Sigmoid colon (tissue), 7 donors: ENCODE data around the gene BAK1. TPM values are rescaled to one million over a fixed set of nuclear protein-coding genes. Genes with fewer than 3 reads are reported as not detected.

Experiments used
- DNase-seq: peaks from one replicate; pipeline ENCODE4 v3.0.0-alpha.2; 2019
- H3K27ac ChIP-seq, 4 donors: fragments of 200-600 bp; sonication (generic); one replicate each; pipeline ENCODE4 v1.5.1; 2016 to 2019; ENCODE audit warnings: mild to moderate bottlenecking in 1 of 4
- H3K27me3 ChIP-seq, 3 donors: fragments of 200-600 bp; sonication (generic); one replicate each; pipeline ENCODE4 v1.5.1; 2019; ENCODE audit warnings: mild to moderate bottlenecking in 1 of 3
- H3K36me3 ChIP-seq, 4 donors: fragments of 200-600 bp; sonication (generic); one replicate each; pipeline ENCODE4 v1.5.1; 2016 to 2019
- H3K4me1 ChIP-seq, 4 donors: fragments of 200-600 bp; sonication (generic); one replicate each; pipeline ENCODE4 v1.5.1; 2017 to 2019
- H3K4me3 ChIP-seq, 4 donors: fragments of 200-600 bp; sonication (generic); one replicate each; pipeline ENCODE4 v1.5.1; 2017 to 2019; ENCODE audit warnings: mild to moderate bottlenecking in 2 of 4, moderate library complexity in 1 of 4
- H3K9me3 ChIP-seq, 4 donors: fragments of 200-600 bp in 3 of 4; sonication (generic) in 3 of 4; one replicate each; pipeline versions ENCODE4 v1.5.1 to v1.6.1; 2013 to 2019
- EP300 ChIP-seq, 4 donors: sonication (generic); formaldehyde crosslinking; IDR thresholded peaks; one replicate each; pipeline ENCODE4 v1.6.1; 2017; ENCODE audit warnings: antibody characterized with exemption in 4 of 4
- POLR2A ChIP-seq, 2 donors: fragments of 450-650 bp; IDR thresholded peaks; one replicate each; pipeline ENCODE4 v1.6.1; 2016; ENCODE audit warnings: antibody characterized with exemption in 2 of 2, mild to moderate bottlenecking in 2 of 2, moderate library complexity in 2 of 2
- POLR2AphosphoS5 ChIP-seq, 4 donors: sonication (generic); formaldehyde crosslinking; IDR thresholded peaks; one replicate each; pipeline ENCODE4 v1.6.1; 2017; ENCODE audit warnings: antibody characterized with exemption in 4 of 4
- WGBS, 2 donors: extraction: QIAGEN DNeasy Blood & Tissue Kit; methylation state at CpG; one replicate each; pipeline ENCODE4 v1.1.7; 2013; 5-methylcytosine and 5-hydroxymethylcytosine counted together
- intact Hi-C: fragments of 100-400 bp; cut with DNase I; formaldehyde crosslinking; loops from one replicate; pipeline ENCODE4 v1.15.1; 2023
- polyA plus RNA-seq, 3 donors: library from polyadenylated mRNA; stranded (reverse); fragments of 200-250 nt; gene quantifications; one replicate each; pipeline ENCODE4 v1.2.3, GENCODE V29; 2013
- total RNA-seq, 4 donors: library from RNA; depleted of rRNA; stranded (reverse); fragments of >200 nt; gene quantifications; one replicate each; pipeline ENCODE4 v1.1.0, GENCODE V29; 2016
- TF ChIP-seq, protein P1 (sequence below), 4 experiments: fragments of 450-650 bp in 3 of 4; fragments of 200-600 bp in 1 of 4; IDR thresholded peaks; one replicate each; pipeline ENCODE4 v1.5.1; 2016 to 2019; ENCODE audit warnings: antibody characterized with exemption in 4 of 4, mild to moderate bottlenecking in 3 of 4, moderate library complexity in 2 of 4
- donor health status: healthy with polysubstance abuse.
- donor health status: Bipolar disorder and iron deficiency.
- donor health status: healthy.

The BAK1 gene
- total and polyA plus RNA-seq, 7 donors: 8.9 to 160 (median 11.1) TPM

DNA sequence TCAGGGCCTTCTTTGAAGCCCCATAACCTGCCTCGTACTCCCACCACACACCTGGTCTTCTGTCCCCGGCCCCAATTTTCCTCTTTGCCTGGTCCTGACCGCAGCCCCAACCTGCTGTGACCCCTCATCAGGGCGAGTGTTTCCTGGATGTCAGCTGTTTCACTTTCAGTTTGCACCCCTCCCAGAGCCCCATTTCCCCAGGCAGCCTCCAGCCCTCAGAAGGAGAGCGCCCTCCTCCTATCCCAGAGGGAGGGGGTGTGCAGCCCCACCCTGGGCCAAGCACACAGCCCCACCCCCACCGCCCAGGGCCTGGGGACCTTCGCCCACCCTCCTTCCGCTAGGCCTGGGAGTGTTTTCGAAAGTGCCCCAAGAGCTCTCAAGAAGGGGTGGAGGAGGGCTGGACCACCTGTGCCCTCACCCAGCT, 1.5 kb downstream of the BAK1 start:
- TF ChIP-seq EP300 (IDR thresholded peaks at IDR 0.05) (no peak), POLR2AphosphoS5 (IDR thresholded peaks at IDR 0.05) (no peak), POLR2A (IDR thresholded peaks at IDR 0.05) (no peak)
- TF ChIP-seq, protein P1, sequence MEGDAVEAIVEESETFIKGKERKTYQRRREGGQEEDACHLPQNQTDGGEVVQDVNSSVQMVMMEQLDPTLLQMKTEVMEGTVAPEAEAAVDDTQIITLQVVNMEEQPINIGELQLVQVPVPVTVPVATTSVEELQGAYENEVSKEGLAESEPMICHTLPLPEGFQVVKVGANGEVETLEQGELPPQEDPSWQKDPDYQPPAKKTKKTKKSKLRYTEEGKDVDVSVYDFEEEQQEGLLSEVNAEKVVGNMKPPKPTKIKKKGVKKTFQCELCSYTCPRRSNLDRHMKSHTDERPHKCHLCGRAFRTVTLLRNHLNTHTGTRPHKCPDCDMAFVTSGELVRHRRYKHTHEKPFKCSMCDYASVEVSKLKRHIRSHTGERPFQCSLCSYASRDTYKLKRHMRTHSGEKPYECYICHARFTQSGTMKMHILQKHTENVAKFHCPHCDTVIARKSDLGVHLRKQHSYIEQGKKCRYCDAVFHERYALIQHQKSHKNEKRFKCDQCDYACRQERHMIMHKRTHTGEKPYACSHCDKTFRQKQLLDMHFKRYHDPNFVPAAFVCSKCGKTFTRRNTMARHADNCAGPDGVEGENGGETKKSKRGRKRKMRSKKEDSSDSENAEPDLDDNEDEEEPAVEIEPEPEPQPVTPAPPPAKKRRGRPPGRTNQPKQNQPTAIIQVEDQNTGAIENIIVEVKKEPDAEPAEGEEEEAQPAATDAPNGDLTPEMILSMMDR (IDR thresholded peaks at IDR 0.05): no peak
- peak overlapping the region in 3 of 4 donors; percentile 82 to 92 (median 88) for H3K4me3 ChIP-seq
- intact Hi-C loops: loop anchor here (10.0 kb wide), 1 partner anchor 184 kb away; the partner anchor contains the start of gene KIFC1
- peak overlapping the region; percentile 85 to 87 (median 86) for H3K27ac ChIP-seq
- WGBS, 2 donors: 15 to 25% methylated on average over 9 of the region's 9 CpGs
- no peaks in the 10 kb centered on the region for H3K27me3 ChIP-seq
- H3K9me3 ChIP-seq: no peaks in the 10 kb centered on the region
- H3K4me1 ChIP-seq: peaks cover 0 to 24% (median 21%) of the 10 kb centered on the region in 4 donors
- DNase-seq: no peak
- peaks cover 8 to 43% (median 31%) of the 10 kb centered on the region in 4 donors for H3K36me3 ChIP-seq

- intact Hi-C loops: loop anchor here (10.0 kb wide), 1 partner anchor 183 kb away; the partner anchor contains the start of gene KIFC1
- Histone ChIP-seq H3K4me3 (peak overlapping the region in 3 of 4 donors; percentile 82 to 92 (median 88)), H3K4me1 (peaks cover 0 to 24% (median 21%) of the 10 kb centered on the region in 4 donors), H3K27me3 (no peaks in the 10 kb centered on the region), H3K36me3 (peaks cover 8 to 46% (median 31%) of the 10 kb centered on the region in 4 donors), H3K27ac (peak overlapping the region; percentile 85 to 87 (median 86)), H3K9me3 (no peaks in the 10 kb centered on the region)
- no peak for DNase-seq
- 60 to 80% methylated on average over 7 of the region's 7 CpGs for WGBS, 2 donors
- TF ChIP-seq, protein P1 (IDR thresholded peaks at IDR 0.05): no peak
- TF ChIP-seq EP300 (IDR thresholded peaks at IDR 0.05) (no peak), POLR2AphosphoS5 (IDR thresholded peaks at IDR 0.05) (no peak), POLR2A (IDR thresholded peaks at IDR 0.05) (no peak)
Measured at GRCh38 chr6:33578164-33578563, 1.9 kb downstream of the BAK1 start.

DNA sequence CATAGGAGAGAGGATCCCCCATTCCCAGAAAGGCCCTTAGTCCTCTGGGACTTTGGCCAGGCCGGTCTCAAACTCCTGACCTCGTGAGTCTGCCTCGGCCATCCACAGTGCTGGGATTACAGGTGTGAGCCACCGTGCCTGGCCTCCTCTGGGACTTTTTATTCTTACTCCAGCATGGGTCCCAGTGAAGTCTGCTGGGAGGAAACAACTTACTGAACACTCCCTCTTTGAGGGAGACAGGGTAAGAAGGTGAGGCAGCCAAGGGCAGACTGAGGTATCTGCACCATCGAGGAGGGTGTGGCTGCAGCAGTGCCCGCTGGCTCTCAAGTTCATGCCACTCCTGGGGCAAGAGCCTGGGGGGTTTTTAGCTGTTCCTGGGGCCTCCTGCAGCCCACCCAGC, 2.4 kb downstream of the BAK1 start:
- WGBS, 2 donors: 27 to 77% methylated on average over 6 of the region's 6 CpGs
- no peak for DNase-seq
- peaks cover 8 to 46% (median 31%) of the 10 kb centered on the region in 4 donors for H3K36me3 ChIP-seq
- H3K4me1 ChIP-seq: peaks cover 0 to 24% (median 21%) of the 10 kb centered on the region in 4 donors
- no peaks in the 10 kb centered on the region for H3K9me3 ChIP-seq
- intact Hi-C loops: loop anchor here (10.0 kb wide), 1 partner anchor 183 kb away; the partner anchor contains the start of gene KIFC1
- no peak overlapping the region for H3K4me3 ChIP-seq
- no peak for TF ChIP-seq POLR2AphosphoS5 (IDR thresholded peaks at IDR 0.05)
- peak overlapping the region; percentile 45 to 87 (median 66) for H3K27ac ChIP-seq
- H3K27me3 ChIP-seq: no peaks in the 10 kb centered on the region

DNA sequence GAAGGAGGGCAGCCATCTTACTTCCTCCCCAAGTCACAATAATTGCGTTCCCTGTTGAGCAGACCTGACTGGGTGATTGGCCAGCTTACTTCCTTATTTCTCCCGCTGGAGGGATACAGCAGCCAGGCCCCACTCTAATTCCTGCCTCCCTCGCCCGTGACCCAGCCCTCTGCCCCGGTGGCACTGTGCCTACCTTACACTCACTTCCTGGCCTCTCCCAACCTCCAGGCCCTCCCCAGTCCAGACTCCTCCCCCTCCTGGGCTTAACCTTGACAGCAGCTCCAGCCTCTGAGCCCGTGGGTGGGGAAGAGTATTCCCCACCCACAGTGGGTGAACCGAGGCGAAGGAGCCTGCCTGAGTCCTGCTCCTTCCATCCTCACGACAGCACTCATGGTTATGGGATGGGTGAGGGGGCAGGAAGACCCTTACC, 3.0 kb downstream of the BAK1 start:
- H3K4me1 ChIP-seq: peaks cover 0 to 24% (median 21%) of the 10 kb centered on the region in 4 donors
- WGBS, 2 donors: 11 to 45% methylated on average over 9 of the region's 9 CpGs
- H3K27me3 ChIP-seq: no peaks in the 10 kb centered on the region
- TF ChIP-seq POLR2AphosphoS5 (IDR thresholded peaks at IDR 0.05): peak in 1 of 4 donors; percentile 14
- TF ChIP-seq POLR2A (IDR thresholded peaks at IDR 0.05): peak in 1 of 2 donors; percentile 61
- TF ChIP-seq, protein P1 (IDR thresholded peaks at IDR 0.05): no peak
- peaks cover 8 to 46% (median 31%) of the 10 kb centered on the region in 4 donors for H3K36me3 ChIP-seq
- DNase-seq: peak; percentile 82
- H3K4me3 ChIP-seq: no peak overlapping the region
- no peaks in the 10 kb centered on the region for H3K9me3 ChIP-seq
- H3K27ac ChIP-seq: peak overlapping the region; percentile 45 to 87 (median 66)
- intact Hi-C loops: loop anchor here (10.0 kb wide), 1 partner anchor 182 kb away; the partner anchor contains the start of gene KIFC1

DNA sequence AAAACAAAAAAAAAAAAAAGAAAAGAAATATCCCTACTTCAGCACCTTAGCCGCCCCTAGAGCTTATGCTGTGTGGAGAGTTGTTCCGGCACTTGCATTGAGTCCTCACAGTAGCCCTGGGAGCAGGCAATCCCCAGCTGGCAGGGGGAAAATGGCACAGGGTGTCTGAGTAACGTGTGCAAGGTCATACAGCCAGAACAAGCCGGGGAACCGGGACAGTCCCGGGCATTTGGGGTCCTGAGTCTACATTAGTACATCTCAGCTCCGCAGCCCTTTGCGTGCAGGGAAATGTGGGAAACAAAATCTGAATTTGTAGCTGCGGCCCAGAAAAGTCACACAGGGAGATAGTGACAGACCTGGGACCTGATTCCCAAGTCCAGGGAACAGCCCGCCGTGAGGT, 3.4 kb downstream of the BAK1 start:
- WGBS, 2 donors: 56 to 82% methylated on average over 11 of the region's 11 CpGs
- TF ChIP-seq, protein P1 (IDR thresholded peaks at IDR 0.05): no peak
- TF ChIP-seq EP300 (IDR thresholded peaks at IDR 0.05): no peak
- TF ChIP-seq POLR2A (IDR thresholded peaks at IDR 0.05): no peak
- TF ChIP-seq POLR2AphosphoS5 (IDR thresholded peaks at IDR 0.05): no peak
- Histone ChIP-seq H3K4me1 (peaks cover 0 to 28% (median 25%) of the 10 kb centered on the region in 4 donors), H3K4me3 (no peak overlapping the region), H3K27me3 (no peaks in the 10 kb centered on the region), H3K9me3 (no peaks in the 10 kb centered on the region), H3K27ac (peak overlapping the region; percentile 6 to 87 (median 43)), H3K36me3 (peaks cover 8 to 46% (median 31%) of the 10 kb centered on the region in 4 donors)
- DNase-seq: no peak
- intact Hi-C loops: loop anchor here (10.0 kb wide), 1 partner anchor 182 kb away; the partner anchor contains the start of gene KIFC1
